HG02571 (cell line): ENCODE data around the gene TFPI2.

ENCODE experiments used
- ATAC-seq: cut with Tn5 transposase; IDR thresholded peaks from one replicate; pipeline ENCODE4 v1.9.1; 2021; ENCODE audit warnings: mild to moderate bottlenecking, moderate library complexity; ENCODE audit not compliant: unreplicated experiment

TFPI2 gene

GRCh38 chr7:93910076-93910994, 19.8 kb upstream of the TFPI2 start:
- no peak for ATAC-seq

DNA sequence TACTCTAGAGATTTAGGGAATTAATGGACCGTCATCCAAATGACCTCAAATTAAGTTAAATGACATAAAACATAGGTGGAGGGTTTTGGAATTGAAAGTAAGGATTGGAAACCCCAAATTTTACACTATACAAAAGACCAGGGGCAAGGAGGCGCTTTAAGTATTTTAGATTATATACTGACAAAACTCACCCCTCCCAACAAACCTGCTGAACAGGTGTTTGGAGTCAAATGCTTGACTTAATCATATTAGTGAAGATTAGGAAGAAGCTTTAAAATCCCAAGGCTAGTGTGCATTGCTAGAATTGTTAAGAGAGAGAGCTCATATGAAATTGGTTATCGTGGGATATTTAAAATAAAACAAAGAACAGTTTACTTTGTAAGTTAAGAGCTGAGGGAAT, 15.7 kb upstream of the TFPI2 start, which contains the start of gene GNGT1:
Gene GNGT1, plus strand, starts transcription at position 301 of the 400 bp plus-strand sequence. CDS start 180 bp downstream, outside the sequence.
- ATAC-seq: no peak

GRCh38 chr7:93902777-93903423, 12.3 kb upstream of the TFPI2 start:
- ATAC-seq: no peak

GRCh38 chr7:93897680-93898079, 7.1 kb upstream of the TFPI2 start:
- ATAC-seq: no peak

- no peak for ATAC-seq
Measured at GRCh38 chr7:93895859-93896600, 5.5 kb upstream of the TFPI2 start.

DNA sequence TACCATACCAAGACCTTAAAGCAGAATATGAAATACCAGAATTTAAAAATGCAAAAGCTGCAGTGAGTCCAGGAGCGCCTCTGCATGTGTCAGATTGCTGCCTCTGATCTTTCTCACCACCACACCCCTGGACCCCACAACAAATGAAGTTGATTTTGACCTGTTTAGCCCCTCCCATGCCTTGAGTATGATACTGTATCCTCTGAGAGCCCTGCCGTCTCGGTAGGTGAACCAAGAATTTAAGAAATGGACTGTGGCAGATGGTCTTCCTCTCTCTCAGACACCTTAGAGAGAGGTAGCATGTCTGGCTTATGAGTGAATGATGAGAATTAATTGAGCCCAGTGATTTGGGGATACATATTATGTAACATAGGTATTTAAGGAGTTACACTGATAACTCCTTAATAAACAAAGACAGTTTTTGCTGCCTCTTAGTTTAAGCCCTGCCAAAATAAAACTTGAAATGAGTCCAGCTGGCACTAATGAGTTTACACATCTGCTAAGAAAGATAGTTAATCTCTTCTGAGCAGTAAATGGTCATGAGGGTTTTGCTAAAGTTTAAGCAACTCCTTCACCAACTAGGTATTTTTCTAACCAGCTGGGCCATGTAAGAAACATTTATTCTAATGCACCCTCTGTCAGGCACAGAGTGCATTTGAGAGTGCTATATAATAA, 4.5 kb upstream of the TFPI2 start:
- ATAC-seq: no peak

DNA sequence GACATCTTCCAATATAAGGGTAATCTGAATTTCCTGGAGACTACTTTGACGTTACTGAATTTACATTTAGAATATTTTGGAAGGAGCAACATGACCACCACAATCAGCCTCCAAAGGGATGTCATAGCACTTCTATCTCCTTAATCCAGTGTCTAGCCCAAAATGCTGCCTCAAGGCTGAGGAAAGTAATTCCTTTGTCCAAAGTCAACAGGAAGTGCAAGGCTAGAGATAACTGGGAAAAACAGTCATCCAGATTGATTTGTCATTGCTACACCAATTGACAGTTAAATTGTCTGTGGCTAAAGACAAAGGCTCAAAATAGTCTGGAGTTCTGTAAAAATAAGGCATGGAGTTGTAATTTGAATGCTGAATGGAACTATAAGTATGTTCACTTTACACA, 3.9 kb upstream of the TFPI2 start:
- no peak for ATAC-seq

DNA sequence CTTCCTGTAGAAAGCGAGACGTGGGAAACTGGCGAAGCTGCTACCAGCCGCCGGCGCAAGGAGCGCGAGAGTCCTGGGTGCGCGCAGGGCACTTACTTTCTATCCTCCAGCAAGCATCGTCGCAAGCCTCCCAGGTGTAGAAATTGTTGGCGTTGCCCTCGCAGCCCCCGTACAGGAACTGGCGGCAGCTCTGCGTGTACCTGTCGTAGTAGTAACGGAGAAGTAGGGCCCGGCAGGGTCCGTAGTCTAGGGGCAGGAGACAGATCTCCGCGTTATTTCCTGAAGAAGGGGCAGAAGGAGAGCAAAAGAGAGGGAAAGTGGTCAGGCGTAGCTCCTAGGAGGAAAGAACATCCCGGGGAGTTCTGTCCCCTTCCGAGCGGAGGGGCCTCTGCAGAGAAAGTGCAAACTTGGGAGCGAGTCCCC, 501 bp downstream of the TFPI2 start:
- no peak for ATAC-seq

GRCh38 chr7:93889261-93889660, 1.3 kb downstream of the TFPI2 start:
- no peak for ATAC-seq

DNA sequence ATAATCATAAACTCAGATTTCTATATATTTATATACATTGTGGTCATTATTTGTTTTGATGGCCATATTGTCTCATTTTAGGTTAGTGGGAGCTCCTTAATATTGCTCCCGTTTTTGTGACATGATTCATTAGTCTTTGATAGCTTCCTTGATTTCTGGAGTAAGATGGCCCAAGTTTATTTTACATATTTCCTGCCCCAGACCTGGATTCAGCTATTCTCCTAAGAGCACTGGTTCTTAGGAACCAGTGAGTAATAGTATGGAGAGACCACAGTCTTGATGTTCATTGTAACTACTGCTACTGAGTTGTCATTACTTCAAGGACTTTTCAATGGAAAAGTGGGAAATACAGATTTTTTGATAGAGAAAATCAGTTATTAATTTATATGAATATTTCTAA, 6.0 kb downstream of the TFPI2 start:
- ATAC-seq: no peak

- no peak for ATAC-seq
Measured at GRCh38 chr7:93883917-93884345, 6.6 kb downstream of the TFPI2 start.

DNA sequence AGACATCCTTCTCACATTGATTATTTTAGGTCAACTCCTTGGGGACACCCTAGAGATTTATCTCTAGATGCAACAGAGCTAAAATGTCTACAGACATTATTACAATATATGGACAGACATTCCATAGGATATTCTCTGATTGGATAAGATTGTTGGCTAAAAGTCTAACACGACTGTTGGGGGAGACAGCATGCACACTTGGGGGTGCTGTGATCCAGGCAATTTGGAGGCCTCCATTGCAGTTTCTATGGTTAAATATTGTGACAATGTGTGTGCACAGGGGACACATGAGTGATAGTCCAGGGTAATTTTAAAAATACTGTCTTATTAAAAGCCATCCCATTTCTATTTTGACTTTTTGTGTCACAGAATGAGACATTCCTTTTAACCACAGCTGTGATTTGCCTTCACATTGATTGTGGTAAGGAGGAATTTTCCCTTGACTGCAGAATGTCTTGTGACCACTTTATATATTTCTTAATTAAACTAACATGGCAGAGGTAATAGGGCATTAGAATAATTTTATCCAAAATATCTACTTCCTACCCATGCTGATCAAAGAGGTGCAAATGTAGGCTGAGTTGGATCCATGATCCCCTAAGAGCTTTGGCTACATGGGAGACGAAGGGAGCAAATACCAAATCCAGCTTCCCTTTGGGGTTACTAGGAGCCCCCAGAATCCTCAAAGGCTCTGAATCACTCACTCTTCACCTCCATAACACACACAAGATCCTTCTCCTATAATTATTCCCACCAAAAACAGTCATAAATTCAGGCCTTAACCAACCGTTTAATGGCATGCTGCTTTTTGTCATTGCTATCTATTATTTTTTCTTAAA, 7.3 kb downstream of the TFPI2 start:
- no peak for ATAC-seq

- no peak for ATAC-seq
Measured at GRCh38 chr7:93882468-93882867, 8.1 kb downstream of the TFPI2 start.

DNA sequence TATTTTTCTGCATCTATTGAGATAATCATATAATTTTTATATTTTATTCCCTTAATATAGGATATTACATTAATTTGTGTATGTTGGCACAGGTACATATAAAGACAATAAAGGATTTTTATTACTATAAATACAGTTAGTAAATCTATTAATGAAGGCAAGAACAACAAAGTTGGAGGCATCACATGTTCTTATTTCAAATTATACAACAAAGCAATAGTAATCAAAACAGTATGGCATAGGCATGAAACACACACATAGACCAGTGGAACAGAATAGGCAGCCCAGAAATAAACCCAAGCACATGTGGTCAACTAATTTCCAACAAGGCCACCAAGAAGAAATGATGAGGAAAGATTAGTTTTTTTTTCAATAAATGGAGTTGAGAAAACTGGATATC, 11.2 kb downstream of the TFPI2 start:
- no peak for ATAC-seq

DNA sequence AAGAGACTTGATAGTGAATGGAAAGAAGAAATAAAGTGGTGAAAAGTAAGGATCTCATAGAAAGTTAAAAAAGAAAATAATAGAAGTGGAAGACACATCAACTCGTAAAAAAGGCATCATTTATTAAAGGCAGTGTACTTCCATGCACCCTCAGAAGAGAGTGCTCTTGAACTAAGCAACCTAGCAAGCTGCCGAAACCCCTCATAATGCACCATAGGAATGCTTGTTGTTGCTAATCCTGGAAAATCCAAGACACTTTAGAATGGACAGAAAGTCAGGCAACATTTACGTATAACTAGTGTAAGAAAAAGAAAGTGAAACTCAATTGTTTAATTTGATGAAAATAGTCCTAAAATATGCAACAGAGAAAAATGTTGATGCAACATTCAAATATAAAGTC, 12.8 kb downstream of the TFPI2 start:
- ATAC-seq: no peak

DNA sequence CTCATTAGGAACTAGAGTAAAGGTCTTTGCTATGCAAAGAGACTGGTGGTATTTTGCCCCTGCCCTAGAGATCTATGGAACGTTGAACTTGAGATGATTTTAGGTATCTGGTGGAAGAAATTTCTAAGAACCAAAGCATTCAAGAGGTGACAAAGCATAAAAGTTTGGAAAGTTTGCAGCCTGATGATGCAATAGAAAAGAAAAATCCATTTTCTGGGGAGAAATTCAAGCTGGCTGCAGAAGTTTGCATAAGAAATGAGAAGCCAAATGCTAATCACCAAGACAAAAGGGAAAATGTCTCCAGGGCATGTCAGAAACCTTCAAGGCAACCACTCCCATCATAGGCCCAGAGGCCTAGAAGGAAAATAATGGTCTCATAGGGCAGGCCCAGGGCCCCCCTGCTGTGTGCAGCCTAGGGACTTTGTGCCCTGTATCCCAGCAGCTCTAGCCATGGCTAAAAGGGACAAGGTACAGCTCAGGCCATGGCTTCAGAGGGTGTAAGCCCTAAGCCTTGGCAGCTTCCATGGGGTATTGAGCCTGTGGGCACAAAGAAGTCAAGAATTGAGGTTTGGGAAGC, 16.5 kb downstream of the TFPI2 start:
- ATAC-seq: no peak

DNA sequence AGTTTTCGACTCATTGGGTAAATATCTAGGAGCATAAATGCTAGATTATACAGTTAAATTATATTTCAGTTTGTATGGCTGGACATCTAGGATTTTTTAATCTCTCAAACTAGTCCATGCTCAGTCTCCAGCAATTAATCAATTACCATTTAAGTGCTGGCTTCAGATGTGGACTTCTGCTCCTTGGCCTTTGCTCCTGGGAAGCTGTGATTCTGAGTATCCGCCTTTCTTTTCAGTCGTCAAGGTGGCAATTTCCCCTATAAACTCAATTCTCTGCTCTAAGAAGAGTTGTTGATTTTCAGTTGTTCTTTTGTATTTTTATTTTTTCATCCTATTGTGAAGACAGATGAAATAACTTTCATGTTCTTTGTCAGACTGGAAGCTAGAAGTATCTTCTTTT, 23.7 kb downstream of the TFPI2 start:
- no peak for ATAC-seq

DNA sequence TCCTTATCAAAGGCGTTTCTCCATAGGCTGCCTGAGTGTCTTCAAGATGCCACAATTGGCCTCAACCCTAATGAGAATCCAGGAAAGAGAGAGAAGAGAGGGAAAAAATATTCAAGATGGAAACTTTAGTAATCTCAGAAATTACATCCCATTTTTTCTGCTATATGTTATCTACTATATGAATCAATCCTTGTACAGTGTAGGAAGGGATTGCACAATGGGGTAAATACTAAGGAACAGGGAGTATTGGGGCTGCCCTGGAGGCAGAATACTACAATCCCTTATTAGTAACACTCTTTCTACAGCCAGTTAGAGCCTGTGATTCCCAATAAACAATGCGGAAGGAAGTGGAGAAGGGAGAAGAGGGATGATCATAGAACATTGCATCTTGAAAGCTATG, 27.9 kb downstream of the TFPI2 start:
- no peak for ATAC-seq

DNA sequence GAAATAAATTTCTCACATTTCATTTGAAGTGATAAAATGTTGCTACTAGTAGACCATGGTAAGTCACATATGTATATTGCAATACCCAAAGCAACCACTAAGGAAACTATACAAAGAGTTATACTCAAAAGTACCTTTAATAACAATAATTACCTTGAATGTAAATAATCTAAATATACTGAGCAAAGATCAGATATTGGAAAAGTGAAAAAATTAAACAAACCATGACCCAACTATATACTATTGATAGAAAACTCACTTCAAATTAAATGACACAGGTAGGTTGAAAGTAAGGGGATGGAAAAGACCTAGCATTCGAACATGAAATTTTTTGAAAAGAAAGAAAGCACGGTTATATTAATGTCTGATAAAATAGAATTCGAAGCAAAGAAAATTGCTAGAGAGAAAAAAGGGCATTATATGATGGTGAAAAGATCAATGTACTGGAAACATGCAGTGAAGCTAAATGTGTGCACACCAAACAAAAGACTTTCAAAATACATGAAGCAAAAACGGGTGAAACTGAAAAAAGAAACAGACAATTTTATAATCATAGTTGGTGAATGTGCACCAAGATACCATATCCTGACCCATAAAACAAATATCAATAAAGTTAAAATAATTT, 29.1 kb downstream of the TFPI2 start:
- ATAC-seq: no peak
